HG03558 (cell line): Measurements from ENCODE around the gene PIM3.

Experiments
- ATAC-seq: cut with Tn5 transposase; IDR thresholded peaks from one replicate; pipeline ENCODE4 v1.9.1; 2021; ENCODE audit warnings: moderate number of reproducible peaks; ENCODE audit not compliant: unreplicated experiment; ENCODE audit errors: extremely low read depth

The PIM3 gene

GRCh38 chr22:49953680-49954344 is 6.8 kb upstream of the PIM3 start:
- no peak for ATAC-seq

GRCh38 chr22:49954354-49954753 is 6.2 kb upstream of the PIM3 start:
- ATAC-seq: no peak

GRCh38 chr22:49954991-49955580 is 5.5 kb upstream of the PIM3 start:
- ATAC-seq: no peak

GRCh38 chr22:49955581-49956417 is 4.8 kb upstream of the PIM3 start:
- no peak for ATAC-seq

GRCh38 chr22:49956418-49956770 is 4.2 kb upstream of the PIM3 start:
- no peak for ATAC-seq

- no peak for ATAC-seq
Measured at GRCh38 chr22:49956914-49957825, 3.4 kb upstream of the PIM3 start.

- no peak for ATAC-seq
Measured at GRCh38 chr22:49957826-49958365, 2.7 kb upstream of the PIM3 start.

- ATAC-seq: no peak
Measured at GRCh38 chr22:49958366-49958921, 2.1 kb upstream of the PIM3 start.

GRCh38 chr22:49958931-49959781 is 1.4 kb upstream of the PIM3 start:
- ATAC-seq: no peak

GRCh38 chr22:49959782-49960158 is 802 bp upstream of the PIM3 start:
- ATAC-seq: peak; percentile 3

GRCh38 chr22:49961005-49961600 is 531 bp downstream of the PIM3 start:
- ATAC-seq: no peak

GRCh38 chr22:49961601-49962011 is 1.0 kb downstream of the PIM3 start:
- ATAC-seq: no peak

GRCh38 chr22:49962012-49962750 is 1.6 kb downstream of the PIM3 start:
- ATAC-seq: no peak

- ATAC-seq: no peak
Measured at GRCh38 chr22:49962751-49963646, 2.4 kb downstream of the PIM3 start.

- ATAC-seq: no peak
Measured at GRCh38 chr22:49963647-49964026, 3.1 kb downstream of the PIM3 start.

- no peak for ATAC-seq
Measured at GRCh38 chr22:49964136-49965090, 3.8 kb downstream of the PIM3 start.
